Mesothelial cell of epicardium (in vitro differentiated cells): Measurements from ENCODE around the gene OR52E2. TPM values are rescaled to one million over a fixed set of nuclear protein-coding genes. Genes with fewer than 3 reads are reported as not detected.
"Not testable (repeated sequence)": the region's sequence is repeated elsewhere in the genome, so short reads cannot be mapped to it uniquely, and the experiment has no call there.

Source experiments
- DNase-seq, 2 experiments: peaks; one replicate each; pipeline ENCODE4 v3.0.0; 2021; ENCODE audit warnings: low spot score in 2 of 2; ENCODE audit not compliant: unreplicated experiment in 2 of 2
- H3K27ac Mint-ChIP-seq: 2 replicates; pipeline ENCODE4 v1.8.0; 2021; ENCODE audit warnings: mixed read lengths
- H3K27me3 Mint-ChIP-seq: 2 replicates; pipeline ENCODE4 v1.8.0; 2021; ENCODE audit warnings: low read depth, mixed read lengths
- H3K36me3 Mint-ChIP-seq: 2 replicates; pipeline ENCODE4 v1.8.0; 2021; ENCODE audit warnings: mixed read lengths
- H3K4me1 Mint-ChIP-seq: 2 replicates; pipeline ENCODE4 v1.8.0; 2021; ENCODE audit warnings: mixed read lengths
- H3K4me3 Mint-ChIP-seq: 2 replicates; pipeline ENCODE4 v1.8.0; 2021; ENCODE audit warnings: mild to moderate bottlenecking, moderate library complexity, mixed read lengths
- H3K9me3 Mint-ChIP-seq: 2 replicates; pipeline ENCODE4 v1.8.0; 2021; ENCODE audit warnings: mixed read lengths
- CTCF ChIP-seq: fragments of 200-600 bp; sonication (generic); IDR thresholded peaks from one replicate; pipeline ENCODE4 v1.5.0; 2021; ENCODE audit warnings: antibody characterized with exemption; ENCODE audit not compliant: unreplicated experiment
- total RNA-seq: library from RNA; stranded (reverse); gene quantifications from 3 replicates; pipeline ENCODE4 v1.2.1, GENCODE V29; 2021

The OR52E2 gene
- total RNA-seq, 1 donor from 2014 or later: not detected

DNA sequence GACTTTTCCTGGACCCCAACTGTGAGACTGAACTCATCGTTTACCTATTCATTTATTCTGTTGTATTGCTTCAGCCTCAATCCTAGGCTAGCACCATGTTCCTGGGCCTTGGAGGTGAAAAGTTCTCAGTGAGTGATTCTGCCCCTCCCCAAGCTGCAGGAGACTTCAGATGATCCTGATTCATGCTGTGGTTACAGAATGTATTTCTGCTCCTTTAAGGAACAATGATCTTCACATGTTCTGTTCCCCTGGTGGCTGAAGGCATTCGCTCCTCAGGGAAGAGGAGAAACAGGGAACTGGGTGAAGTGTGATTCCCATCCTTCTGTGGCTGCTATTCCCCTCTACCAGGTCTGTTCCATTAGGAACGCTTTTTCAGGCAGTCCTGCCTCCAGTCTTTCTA, 12.4 kb upstream of the OR52E2 start:
- Mint-ChIP-seq H3K27ac (no peak overlapping the region), H3K27me3 (peaks cover 17% of the 10 kb centered on the region), H3K4me3 (no peak overlapping the region), H3K36me3 (no peaks in the 10 kb centered on the region), H3K9me3 (no peaks in the 10 kb centered on the region), H3K4me1 (no peaks in the 10 kb centered on the region)
- no peak for TF ChIP-seq CTCF
- DNase-seq: no peak

- Mint-ChIP-seq H3K9me3 (no peaks in the 10 kb centered on the region), H3K4me3 (no peak within 1 kb of the TSS), H3K36me3 (no peaks in the 10 kb centered on the region), H3K27ac (no peak within 1 kb of the TSS), H3K27me3 (peaks cover 12% of the 10 kb centered on the region), H3K4me1 (no peaks in the 10 kb centered on the region)
- no peak for TF ChIP-seq CTCF
- no peak for DNase-seq
Observed at GRCh38 chr11:5069272-5069671, 9.8 kb upstream of the OR52E2 start, which contains the start of gene OR52E1. Gene OR52E1, plus strand, starts transcription at chr11:5069572.

DNA sequence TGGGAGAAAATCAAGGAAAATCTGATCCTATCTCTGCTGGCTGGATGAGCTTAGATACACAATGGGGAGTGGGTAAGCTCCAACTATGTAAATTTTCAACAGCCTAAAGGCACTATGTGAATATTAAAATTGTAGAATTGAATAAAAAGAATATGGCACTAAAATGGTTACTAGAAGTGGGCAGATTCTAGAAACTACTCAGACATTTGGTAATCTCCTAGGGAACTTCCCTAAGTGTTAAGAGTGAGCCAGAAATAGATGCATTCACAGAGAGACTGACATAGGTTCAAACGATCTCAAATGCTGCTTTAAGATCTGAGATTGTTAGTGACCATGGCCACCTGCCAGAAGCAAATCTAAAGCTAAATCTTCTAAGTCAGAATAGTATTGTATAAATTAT, 5.6 kb upstream of the OR52E2 start:
- no peaks in the 10 kb centered on the region for H3K9me3 Mint-ChIP-seq
- H3K4me3 Mint-ChIP-seq: no peak overlapping the region
- peaks cover 20% of the 10 kb centered on the region for H3K27me3 Mint-ChIP-seq
- H3K36me3 Mint-ChIP-seq: no peaks in the 10 kb centered on the region
- no peak for TF ChIP-seq CTCF
- H3K4me1 Mint-ChIP-seq: no peaks in the 10 kb centered on the region
- no peak for DNase-seq
- no peak overlapping the region for H3K27ac Mint-ChIP-seq

DNA sequence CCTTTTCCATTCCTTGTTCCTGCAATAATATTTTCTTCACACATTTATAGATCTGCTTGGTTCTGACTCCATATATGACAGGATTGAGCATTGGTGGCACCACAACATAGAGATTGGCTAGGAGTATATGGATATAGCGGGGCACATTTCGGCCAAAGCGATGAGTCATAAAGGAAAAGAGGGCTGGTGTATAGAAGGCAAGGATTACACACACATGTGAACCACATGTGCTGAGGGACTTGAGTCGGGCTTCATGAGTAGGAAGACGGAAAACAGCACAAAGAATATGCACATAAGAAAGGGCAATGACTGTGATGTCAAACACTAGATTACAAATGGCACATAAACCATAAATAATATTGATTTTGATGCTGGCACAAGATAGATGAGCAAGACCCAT, 748 bp downstream of the OR52E2 start:
- H3K4me1 Mint-ChIP-seq, DNase-seq, H3K4me3 Mint-ChIP-seq, H3K36me3 Mint-ChIP-seq, H3K27ac Mint-ChIP-seq, H3K9me3 Mint-ChIP-seq: not testable (repeated sequence)
- H3K27me3 Mint-ChIP-seq: peaks cover 14% of the 10 kb centered on the region

- H3K4me1 Mint-ChIP-seq: no peaks in the 10 kb centered on the region
- DNase-seq: no peak
- no peaks in the 10 kb centered on the region for H3K9me3 Mint-ChIP-seq
- no peak overlapping the region for H3K4me3 Mint-ChIP-seq
- no peak overlapping the region for H3K27ac Mint-ChIP-seq
- H3K36me3 Mint-ChIP-seq: no peaks in the 10 kb centered on the region
- no peak for TF ChIP-seq CTCF
- peaks cover 5% of the 10 kb centered on the region for H3K27me3 Mint-ChIP-seq
Observed at GRCh38 chr11:5046754-5047330, 12.6 kb downstream of the OR52E2 start.

DNA sequence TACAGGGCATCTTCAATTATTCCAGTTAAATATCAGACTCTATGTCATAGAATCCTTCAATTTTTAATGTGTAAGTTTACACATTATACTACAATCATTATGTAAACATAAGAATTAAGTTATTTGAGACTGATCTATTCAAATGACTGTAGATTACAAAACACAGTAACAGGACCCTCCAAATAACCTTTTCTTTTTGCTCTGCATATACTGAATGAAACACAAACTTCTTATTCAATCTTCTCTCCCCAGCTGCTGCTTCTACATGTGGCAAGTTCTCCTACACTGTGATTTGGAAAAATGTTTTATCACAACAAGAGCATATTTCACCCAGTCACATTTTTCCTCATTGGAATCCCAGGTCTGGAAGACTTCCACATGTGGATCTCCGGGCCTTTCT, 13.2 kb downstream of the OR52E2 start, which contains the start of gene OR52J3:
OR52J3 (plus strand) TSS at position 301 of the 400 bp plus-strand sequence; CDS start at position 301, 0 bp downstream.
- H3K9me3 Mint-ChIP-seq: no peaks in the 10 kb centered on the region
- no peak within 1 kb of the TSS for H3K27ac Mint-ChIP-seq
- no peak for TF ChIP-seq CTCF
- no peaks in the 10 kb centered on the region for H3K4me1 Mint-ChIP-seq
- H3K4me3 Mint-ChIP-seq: no peak within 1 kb of the TSS
- DNase-seq: no peak
- H3K36me3 Mint-ChIP-seq: no peaks in the 10 kb centered on the region
- H3K27me3 Mint-ChIP-seq: peaks cover 5% of the 10 kb centered on the region
